Measurements from ENCODE around the gene KCNK2.

DNA sequence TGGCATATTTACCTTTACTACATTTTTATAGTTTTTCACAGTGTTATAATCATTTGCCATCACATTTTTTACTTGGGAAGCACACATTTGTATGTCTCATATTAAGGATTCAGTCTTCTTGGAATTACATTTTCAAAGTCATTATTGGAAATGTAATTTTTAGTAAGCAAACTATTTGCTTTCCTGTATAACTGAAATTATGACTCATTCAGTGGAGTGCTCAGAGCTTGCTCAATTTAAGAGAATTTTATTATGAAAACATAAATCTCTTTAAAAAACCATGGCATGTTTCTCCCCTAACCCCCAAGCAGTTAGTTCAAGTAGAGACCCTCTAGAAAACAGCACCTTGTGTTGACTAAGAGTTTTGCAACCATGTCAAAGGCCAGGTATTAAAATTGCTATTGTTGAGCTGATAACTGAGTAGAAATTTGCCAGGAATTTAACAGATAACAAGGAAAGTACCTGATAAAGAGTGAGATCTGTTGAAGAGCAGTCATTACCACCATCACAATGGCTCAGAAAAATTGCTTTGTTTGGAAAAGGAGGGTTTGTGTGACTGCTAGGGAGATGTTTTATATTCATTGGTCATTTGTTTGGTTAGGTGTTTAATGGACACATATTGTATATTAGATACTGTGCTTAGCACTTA lies 105.9 kb downstream of the KCNK2 start:
- TF ChIP-seq, protein P1, sequence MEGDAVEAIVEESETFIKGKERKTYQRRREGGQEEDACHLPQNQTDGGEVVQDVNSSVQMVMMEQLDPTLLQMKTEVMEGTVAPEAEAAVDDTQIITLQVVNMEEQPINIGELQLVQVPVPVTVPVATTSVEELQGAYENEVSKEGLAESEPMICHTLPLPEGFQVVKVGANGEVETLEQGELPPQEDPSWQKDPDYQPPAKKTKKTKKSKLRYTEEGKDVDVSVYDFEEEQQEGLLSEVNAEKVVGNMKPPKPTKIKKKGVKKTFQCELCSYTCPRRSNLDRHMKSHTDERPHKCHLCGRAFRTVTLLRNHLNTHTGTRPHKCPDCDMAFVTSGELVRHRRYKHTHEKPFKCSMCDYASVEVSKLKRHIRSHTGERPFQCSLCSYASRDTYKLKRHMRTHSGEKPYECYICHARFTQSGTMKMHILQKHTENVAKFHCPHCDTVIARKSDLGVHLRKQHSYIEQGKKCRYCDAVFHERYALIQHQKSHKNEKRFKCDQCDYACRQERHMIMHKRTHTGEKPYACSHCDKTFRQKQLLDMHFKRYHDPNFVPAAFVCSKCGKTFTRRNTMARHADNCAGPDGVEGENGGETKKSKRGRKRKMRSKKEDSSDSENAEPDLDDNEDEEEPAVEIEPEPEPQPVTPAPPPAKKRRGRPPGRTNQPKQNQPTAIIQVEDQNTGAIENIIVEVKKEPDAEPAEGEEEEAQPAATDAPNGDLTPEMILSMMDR (IDR thresholded peaks at IDR 0.05 in 8 of 11, conservative IDR thresholded peaks at IDR 0.05 in 3 of 11) = no peak
- no peak for TF ChIP-seq POLR2AphosphoS5 (IDR thresholded peaks at IDR 0.05)
- no peak for TF ChIP-seq POLR2A (IDR thresholded peaks at IDR 0.05)
